RPMI7951 (cell line): ENCODE measurements around the gene MYH11. TPM values are rescaled to one million over a fixed set of nuclear protein-coding genes. Genes with fewer than 3 reads are reported as not detected.
"Not testable (repeated sequence)": the region's sequence is repeated elsewhere in the genome, so short reads cannot be mapped to it uniquely, and the experiment has no call there.

ENCODE experiments used
- DNase-seq: peaks from one replicate; pipeline ENCODE4 v3.0.0-alpha.2; 2012; ENCODE audit warnings: low read depth
- total RNA-seq: library from RNA; depleted of rRNA; stranded (reverse); fragments of >200 nt; shearing (Covaris generic); gene quantifications from 2 replicates; pipeline ENCODE4 v1.2.3, GENCODE V29; 2014

Gene MYH11
- total RNA-seq, 1 experiment from 2014 or later: not detected

DNA sequence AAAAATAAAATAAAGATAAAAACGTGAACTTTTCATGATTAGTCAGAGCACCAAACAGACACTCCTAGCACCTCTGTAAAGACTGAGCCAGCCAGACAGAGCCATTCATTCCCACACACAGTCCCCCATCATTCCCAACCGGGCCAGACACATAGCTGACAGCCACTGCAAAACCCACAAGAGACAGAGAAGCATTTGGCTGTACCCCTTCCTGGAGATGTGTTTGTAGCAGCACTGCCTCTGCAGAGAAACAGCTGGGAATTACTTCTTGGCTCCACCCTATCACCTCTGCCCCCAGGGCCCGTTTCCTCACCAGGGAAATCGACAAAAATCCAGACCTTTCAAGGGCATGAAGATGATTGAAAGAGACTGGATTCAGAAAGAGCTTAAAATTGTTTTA lies 46.4 kb downstream of the MYH11 start:
- DNase-seq: peak; percentile 58

DNA sequence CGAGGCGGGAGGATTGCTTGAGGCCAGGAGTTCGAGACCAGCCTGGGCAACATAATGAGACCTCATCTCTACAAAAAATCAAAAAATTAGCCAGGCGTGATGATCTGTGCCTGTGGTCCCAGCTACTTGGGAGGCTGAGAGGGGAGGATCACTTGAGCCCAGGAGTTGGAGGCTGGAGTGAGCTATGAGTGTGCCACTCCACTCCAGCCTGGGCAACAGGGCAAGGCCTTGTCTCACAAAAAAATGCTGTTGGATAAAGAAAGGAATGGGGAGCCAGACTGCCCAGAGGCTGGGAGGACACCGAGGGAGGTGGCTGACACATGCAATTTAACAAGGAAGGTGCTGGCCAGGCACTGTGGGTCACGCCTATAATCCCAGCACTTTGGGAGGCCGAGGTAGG lies 47.5 kb downstream of the MYH11 start:
- DNase-seq: not testable (repeated sequence)

DNA sequence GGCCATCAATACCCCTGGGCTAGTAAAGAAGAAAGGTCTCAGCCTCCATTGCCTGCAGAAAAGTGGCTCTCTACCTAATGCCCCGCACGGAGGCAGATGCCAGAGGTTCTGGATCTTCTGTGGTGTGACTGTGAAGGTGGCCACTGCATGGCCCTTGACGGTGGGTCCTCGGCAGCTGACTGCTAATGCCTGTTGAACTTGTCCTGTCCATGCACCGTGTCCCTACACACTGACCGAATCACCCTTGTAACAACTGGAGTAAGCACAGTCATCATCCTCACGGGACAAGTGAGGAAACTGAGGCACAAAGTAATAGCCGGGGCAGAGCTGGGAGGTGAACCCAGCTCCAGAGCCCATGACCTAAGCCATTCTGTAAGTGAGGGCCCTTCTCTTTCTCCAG lies 48.8 kb downstream of the MYH11 start:
- DNase-seq: no peak

DNA sequence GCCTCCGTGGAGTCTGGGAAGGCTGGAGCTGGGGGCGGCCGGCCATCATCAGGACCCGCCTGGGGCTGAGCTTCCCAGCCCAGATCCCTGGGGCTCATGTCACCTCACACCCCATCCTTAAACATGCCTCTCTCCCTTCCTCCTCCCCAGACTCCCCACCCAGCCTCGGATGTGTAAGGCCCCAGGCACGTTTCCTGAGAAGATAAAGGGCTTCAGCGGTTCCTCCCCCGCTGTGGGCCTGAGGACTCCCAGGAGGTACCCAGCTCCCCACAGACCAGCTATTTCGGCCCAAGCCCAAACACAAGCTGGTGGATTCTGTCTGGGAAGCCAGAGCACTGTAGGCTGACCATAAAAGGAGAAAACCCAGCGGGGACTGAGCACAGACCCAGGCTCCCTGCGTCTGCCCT lies 49.2 kb downstream of the MYH11 start:
- peak; percentile 31 for DNase-seq

DNA sequence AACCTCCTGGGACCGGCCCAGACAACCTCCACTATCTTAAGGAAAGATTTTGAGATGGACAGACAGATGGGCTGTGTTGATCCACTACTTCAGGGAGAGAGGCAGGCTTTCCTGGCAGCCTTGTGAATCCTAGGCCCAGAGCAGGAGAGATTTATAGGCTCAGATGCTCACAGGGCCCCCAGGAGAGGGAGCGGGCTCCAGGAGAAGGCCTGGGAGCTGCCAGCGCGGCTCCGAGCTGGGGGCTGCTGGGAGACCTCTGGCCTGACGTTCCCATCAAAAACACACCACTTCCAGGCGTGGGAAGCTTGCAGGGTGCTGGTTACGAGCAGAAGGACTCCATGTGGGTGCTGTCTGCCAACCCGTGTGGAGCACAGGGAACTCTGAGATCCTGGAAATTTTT lies 53.2 kb downstream of the MYH11 start:
- no peak for DNase-seq

DNA sequence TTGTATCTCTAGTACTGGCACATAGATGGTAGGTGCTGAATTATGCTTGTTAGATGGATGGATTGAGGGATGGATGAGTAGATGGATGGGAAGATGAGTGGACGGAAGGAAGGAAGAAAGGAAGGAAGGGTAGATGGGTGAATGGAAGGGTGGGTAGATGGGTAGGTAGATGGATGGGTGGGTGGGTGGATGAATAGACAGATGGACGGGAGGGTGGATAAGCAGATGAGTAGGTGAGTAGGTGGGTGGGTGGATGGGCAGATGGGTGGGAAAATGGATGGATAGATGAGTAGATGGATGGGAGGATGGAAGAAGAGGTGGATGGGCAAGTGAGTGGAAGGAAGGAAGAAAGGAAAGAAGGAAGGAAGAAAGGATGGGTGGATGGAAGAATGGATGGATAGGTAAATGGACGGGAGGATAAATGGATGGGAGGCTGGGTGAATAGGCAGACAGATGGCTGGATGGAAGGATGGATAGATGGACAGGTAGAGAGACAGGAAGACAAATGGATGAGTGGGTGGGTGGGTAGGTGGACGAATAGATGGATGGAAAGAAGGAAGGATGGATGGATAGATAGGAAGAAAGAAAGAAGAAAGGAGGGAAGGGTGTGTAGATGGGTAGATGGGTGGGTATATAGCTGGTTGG lies 56.9 kb downstream of the MYH11 start:
- DNase-seq: no peak

DNA sequence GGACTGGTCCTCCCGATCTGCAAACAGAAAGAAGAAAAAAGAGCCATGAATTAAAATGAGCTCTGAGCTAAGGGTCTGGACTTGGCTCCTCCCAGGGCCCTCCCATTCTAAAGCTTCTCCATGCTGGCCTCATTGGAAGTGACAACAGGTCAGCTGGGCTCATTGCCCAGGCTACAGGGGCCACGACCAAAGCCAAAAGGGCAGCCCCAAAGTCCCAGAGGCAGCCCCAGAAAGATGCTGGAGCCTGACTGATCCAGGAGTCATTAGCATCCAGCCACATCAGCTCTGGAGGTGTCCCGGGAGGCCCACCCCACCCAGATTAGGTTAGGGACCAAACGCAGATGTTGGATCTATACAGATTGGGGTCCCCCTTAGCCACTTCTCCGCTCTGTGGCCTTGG lies 58.2 kb downstream of the MYH11 start:
- no peak for DNase-seq

DNA sequence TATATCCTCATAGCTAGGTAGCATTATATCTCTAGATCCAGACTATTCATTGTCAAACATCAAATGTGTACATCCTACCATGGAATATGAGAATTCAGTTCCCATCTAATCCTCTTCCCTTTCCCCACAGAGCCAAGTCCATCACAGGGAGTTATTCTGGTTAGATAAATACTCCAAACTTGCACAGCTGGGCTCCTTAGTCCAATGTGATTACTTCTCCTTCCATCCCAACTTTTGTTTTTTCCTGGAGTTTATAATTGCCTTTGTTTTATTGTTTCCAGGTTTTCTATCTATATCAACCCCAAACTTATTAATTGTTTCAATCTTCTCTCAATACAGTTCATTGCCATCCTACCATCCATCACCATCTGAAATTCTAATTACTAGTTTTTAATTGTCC lies 59.9 kb downstream of the MYH11 start:
- no peak for DNase-seq

DNA sequence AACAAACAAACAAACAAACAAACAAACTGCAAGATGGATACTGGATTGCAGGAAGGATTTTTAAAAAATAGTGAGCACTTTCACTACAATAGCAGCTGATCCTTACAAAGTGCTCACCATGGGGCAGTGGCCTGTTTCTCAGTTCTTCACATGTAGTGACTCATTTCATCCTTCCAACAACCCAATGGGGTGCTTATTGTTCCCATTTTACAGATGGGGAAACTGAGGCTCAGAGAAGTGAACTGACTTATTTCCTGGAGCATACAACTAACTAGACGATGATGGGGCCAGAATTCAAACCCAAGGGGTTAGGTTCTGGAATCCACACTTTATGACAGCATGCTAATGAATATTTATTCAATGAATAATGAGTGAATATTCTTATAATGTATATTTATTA lies 61.2 kb downstream of the MYH11 start:
- DNase-seq: no peak

DNA sequence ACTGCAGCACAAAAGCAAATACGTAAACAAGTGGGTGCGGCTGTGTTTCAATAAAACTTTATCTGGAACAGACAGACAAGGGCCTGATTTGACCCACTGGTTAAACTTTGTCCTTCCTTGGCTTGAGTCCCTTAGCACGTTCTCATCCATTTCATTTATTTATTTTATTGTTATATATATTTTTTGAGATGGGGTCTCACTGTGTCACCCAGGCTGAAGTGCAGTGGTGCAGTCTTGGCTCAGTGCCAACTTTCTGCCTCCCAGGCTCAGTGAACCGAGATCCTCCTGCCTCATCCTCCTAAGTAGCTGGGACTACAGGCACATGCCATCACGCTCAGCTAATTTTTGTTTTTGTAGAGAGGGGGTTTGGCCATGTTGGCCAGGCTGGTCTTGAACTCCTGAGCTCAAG lies 64.3 kb downstream of the MYH11 start:
- no peak for DNase-seq

DNA sequence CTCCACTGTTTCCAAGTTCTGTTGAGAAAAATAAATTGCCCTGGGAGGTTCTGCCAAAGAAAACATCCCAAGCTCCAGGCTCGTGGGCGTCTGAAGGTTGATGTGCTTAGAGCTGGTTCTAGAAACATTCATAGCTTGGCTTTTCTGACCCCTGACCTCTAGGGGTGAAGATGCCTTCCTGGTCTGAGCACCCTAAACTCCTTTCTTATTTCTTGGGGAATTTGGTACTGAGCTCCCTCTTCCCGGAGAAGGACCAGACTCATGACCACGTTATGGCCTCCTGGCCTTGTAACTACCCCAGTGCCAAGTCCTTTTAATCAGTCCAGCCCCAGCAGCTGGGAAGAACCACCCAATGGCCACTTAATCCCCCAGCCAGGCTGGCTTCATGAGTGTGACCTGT lies 66.4 kb downstream of the MYH11 start:
- no peak for DNase-seq

DNA sequence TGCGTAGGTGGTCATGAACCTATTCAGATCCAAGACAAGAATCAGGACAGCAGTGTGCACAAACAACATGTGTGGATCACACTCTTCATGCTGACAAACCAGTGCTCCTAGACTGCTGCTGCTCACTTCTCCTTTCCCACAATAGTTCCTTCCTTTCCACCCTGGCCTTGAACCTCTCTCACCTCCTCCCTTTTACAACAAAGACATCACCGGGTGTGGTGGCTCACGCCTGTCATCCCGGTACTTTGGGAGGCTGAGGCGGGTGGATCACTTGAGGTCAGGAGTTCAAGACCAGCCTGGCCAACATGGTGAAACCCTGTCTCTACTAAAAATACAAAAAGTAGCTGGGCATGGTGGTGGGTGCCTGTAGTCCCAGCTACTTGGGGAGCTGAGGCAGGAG lies 67.0 kb downstream of the MYH11 start:
- DNase-seq: not testable (repeated sequence)

DNA sequence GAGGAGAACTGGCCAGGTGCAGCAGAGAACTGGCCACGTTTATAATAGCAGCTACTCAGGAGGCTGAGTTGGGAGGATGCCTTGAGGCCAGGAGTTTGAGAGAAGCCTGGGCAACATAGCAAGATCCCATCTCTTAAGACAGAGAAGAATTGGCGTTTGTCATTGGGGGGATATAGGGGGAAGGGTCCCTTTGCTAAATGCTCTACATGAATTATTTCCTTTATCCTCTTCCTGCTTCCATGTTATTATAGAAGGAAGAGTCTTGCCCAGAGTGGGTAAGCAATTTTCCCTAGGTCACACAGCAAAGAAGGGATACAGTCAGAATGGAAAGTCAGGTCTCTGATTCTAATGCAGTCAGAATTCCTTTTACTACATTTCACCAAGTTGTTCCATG lies 68.0 kb downstream of the MYH11 start:
- no peak for DNase-seq

DNA sequence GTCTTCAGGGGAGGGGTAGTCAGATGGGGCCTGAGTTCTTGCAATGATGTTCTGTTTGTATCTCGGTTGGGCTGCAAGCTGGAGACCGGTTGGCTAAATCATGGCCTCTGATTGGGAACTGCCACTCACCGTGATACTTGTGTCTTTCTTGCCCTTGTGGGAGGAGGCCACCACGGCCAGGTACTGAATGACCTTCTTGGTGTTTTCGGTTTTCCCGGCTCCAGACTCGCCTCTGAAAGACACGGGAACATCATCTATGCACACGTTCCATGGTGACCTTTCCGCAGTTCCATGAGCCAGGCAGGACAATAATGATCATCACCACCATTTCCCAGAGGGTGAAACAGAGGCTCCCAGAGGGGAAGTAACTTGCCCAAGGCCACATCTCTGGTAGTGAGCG lies 70.3 kb downstream of the MYH11 start:
- DNase-seq: no peak

DNA sequence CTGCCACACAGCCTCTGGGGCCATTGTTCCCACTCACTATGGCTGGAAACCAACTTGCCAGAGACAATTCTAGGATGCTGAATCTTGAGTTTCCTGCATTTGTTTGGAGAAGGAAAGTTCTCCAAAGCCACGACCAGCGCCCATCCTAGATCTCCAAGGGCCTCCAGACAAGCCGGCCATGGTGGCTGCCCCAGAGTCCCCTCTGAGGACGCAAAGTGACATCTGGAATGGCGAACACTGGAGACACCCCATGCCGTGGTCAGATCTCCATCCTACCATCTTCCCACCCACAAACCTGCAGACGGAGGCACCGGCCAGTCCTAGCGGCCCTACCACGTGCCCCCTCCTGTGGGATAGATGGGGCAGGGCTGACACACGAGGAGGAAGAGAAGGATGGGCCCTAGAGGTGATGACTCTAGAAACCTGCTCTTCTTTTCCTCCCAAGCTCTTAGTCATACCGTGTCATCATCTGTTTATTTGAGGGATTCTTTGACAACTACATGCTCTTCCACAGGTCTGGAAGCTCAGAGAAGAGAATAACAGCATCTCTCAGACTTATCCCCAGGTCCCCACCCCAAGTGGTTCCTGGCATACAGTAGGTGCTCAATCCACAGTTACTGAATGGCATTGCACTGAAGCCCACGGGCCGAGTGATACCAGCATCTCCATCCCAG lies 71.3 kb downstream of the MYH11 start:
- no peak for DNase-seq

DNA sequence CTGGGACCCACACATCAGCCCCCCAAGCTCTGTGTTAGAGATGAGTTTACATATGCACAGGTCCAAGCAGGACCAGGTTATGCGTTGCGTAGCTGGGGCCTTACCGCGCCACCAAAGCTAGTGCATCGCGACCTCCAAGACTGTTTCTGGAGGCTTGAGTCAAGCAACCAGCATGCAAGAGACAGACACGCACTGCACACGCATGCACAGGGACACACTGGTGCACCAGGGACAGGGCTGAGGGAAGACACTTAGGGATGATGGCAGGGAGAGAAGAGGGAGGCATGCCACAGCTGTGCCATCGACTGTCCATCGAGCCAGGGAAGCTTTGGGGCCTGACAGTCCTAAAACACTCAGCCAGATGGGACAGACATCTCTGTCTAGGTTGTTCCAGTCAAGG lies 72.8 kb downstream of the MYH11 start:
- no peak for DNase-seq

DNA sequence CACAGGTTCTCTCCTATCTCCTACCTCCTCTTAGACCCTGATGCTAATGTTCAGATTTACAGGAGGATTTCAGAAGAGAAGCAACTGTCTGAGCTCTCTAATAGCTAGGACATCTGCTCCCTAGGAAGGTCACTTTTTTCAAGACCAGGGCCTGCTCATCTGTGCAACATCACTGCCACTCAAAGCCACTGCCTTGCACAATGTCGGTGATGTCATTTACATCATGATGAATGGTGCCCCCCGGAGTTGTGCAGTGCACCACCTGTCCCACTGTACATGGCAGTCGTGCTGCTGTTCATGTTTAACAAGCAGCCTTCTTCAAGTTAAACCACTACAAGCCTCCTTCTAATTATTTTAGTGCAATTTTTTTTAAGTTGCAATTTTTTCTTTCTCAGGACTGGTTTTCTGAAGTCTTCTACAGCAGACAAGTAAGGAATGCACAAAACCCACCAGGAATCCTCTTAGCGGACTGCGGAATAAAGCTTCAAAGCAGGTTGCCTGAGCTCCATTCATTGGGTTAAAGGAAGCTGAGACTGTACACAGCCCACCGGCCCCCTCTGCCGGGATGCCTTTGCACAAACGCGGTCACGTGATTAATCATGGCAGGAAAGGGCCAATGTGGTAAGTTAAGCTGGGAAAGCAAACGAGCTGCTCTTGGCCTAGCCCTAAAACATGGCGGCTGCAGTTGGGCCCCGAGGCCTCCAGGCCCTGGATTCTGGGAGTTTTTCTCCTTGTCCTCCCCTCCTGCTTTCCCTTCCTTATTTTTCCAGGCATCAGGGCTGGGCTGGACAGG lies 74.1 kb downstream of the MYH11 start:
- DNase-seq: no peak

DNA sequence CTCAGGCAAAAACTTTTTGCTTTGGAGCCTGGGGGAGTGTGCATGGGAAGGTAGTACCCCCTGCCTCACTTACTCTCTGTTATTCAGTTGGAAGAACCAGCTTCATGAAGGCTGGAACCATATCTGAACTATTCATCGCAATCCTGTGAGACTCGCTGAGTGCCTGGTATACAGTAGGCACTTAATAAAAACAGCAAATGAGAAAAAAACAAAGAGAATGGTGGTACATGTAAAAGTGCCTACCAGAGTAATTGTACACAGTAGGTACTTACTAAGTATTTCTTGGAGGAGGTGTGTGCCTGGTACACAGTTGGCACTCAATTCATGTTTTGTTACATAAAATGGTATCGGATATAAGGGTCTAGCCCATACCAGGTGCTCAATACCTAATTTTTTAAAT lies 75.2 kb downstream of the MYH11 start:
- DNase-seq: no peak

DNA sequence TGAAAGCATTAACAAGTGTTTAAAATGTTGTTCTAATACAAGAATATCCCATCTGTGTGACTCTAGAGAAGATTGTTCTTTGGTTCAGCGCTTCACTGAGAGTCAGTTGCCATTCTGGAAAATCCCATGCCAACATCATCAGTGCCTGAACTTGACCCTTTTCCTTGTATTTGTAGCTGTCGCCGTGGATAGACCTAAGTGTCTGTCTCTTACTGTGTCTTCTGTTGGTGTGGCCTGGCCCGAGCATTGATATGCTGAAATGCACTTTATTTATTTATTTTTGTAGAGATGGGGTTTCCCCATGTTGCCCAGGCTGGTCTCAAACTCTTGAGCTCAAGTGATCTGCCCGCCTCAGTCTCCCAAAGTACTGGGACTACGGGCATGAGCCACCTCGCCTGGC lies 76.0 kb downstream of the MYH11 start:
- DNase-seq: no peak

DNA sequence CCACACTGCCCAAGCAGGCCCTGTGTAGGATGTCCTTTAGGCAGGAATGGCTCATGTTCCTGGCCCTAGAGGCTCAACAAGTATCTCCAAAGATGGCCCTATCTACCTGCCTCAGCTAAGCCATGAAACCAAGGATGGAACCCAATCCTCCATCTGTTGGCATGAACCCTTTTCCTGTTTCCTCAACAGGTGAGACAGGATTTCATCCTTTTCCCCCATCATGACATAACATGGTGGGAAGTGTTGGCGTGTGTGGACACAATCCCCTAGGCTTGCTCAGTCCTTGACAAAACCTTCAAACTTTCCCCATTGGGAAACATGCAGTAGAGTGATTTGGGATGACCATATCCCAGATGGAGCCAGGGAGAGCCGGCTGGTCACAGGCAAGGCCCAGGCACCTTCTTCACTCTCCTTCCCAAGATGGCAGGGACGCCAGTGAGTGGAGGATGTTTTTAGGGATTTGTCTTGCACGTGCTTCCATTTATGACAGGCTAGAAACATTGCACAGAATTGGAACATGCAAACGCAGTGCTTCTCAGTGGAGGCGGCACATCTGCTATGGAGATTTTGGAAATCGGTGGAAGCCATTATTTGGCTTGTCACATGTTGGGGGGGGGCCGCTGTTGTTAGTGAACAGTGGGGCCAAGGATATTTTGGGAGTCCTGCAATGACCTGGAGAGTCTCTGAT lies 77.0 kb downstream of the MYH11 start:
- DNase-seq: no peak

DNA sequence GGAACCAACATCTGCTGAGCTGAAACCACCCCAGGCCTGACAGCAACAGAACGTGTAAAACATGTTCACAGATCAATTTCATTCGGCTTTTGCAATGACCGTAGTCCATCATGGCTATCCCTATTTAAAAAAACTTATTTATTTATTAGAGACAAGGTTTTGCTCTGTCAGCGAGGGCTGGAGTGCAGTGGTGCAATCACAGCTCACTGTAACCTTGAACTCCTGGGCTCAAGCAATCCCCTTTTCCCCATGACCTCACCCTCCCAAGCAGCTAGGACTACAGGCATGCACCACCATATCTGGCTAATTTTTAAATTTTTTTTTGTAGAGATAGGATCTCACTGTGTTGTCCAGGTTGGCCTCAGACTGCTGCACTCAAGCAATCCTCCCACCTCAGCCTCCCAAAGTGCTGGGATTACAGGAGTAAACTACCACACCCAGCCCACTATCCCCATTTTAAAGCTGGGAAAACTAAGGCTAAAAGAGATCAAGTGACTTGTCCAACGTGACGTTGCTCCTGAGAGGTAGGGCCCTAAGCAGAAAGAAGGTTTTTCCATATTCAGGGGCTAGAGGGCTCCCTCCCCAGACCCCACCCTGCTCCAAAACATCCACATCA lies 77.7 kb downstream of the MYH11 start:
- DNase-seq: no peak

DNA sequence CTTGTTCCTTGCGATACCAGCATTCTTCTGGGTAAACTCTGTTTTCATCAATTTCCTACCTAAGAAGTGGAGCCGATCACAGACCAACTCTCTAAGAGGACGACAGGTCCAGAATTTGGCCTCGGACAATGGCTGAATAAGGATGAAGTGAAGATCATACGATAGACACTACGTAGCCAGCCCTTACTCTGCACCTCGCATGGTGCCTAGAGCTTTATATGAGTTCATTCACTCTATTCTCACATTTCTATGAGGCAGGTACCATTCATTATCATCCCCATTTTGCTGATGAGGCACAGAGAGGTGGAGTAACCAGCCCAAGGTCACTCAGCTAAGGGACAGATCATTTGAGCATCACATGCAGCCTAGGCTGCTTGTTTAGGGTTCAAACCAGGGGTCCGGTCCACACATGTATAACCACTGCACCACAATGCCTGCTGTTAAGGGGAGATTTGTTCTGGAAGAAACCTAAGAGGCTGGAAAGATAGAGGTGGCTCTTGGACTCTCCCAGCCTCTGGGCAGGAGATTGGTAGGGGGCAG lies 78.6 kb downstream of the MYH11 start:
- no peak for DNase-seq
